ENCODE data around the gene BPIFA1.

Gene BPIFA1

GRCh38 chr20:33240923-33241322 is 5.1 kb downstream of the BPIFA1 start:
- no peak for DNase-seq

- no peak for DNase-seq
Measured at GRCh38 chr20:33242319-33243100, 6.7 kb downstream of the BPIFA1 start.

- no peak for DNase-seq
Measured at GRCh38 chr20:33246077-33246476, 10.3 kb downstream of the BPIFA1 start.

DNA sequence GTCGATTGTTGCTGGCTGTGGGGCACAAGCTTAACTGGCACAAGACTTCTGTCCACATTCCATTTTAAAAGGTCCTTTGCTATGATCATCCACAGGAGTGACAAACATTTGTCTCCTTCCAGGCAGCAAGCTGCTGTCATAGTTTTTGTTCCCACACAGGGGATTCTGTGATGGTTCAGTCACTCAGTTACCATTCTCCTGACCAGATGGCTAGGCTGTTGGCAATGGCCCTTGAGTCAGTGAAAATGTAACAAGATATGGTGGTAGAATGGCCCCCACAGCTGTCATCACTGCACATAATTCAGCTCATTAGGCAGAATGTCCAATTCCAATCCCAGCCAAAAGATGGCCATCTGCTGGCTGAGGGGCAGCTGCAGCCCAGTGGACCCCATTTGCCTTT is 13.7 kb downstream of the BPIFA1 start:
- DNase-seq, result no peak

- DNase-seq, result peak in 1 of 3 experiments; percentile 26
Measured at GRCh38 chr20:33250666-33251065, 14.9 kb downstream of the BPIFA1 start.

DNA sequence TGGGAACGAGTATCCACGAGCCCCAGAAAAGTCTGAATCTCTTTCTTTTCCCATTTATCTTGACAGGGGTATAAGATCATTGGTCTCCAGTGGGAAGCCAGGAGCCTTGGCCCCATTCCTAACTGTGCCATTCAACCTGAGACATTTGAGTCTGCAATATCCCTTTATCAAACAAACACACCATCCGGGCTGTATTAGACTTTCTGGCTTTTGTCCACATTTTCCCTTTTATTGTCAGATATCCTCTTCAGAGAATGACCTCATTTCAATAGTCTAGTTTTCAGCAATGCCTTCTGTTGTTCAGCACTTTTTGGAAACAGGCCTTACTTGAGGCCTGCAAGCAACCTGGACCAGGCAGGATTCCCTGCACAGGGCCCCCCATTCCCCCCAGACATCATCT is 15.7 kb downstream of the BPIFA1 start:
- no peak for DNase-seq

DNA sequence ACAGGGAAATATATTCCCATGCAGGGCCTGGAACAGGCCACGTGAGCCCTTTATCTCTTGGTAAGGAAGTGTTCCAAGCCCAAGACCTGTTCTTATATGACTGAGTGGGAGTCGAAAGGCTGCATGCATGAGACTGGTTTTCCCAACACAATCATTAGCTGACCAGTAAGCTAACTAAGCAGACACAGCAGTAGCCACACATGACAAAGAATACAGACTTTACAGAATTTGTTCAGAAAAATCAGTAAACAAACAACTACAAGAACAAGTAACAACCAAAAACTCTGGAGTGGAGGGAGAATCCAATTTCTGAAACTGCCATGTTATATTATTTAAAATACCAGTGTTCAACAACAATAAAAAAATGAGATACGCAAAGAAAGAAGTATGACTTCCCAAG is 16.7 kb downstream of the BPIFA1 start:
- DNase-seq, result no peak

DNA sequence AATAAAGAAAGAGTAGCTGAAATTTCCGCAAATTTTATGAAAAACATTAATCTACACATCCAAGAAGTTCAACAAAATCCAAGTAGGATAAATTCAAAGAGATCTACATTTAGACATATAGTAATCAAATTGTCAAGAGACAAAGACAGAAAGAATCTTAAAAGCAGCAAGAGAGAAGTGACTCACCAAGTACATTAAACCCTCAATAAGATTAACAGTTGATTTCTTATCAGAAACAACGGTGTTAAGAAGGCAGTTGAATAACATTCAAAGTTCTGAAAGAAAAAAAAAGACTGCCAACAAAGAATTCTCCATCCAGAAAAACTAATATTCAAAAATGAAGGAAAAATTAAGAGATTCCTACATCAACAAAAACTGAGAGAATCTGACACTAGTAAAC is 19.2 kb downstream of the BPIFA1 start:
- no peak for DNase-seq

- no peak for DNase-seq
Measured at GRCh38 chr20:33257237-33257636, 21.4 kb downstream of the BPIFA1 start.

DNA sequence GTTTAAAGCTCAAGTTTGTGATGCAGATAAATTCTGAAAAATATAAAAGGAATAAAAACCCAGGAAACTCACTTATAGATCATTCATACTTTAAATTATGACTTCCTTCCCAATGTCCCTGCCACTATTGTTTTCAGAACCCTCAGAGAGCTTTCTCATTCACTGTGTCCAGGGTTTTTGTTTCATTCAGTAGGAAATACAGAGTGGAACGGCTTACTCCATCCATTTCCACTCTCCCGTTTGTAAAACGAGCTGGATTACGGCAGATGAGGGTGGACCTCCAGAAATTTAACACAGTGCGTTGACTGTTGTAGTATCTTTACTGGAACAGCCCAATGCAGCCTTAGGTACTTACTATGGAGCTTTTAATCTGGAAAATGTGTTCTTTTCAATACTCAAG is 23.6 kb downstream of the BPIFA1 start:
- no peak for DNase-seq

DNA sequence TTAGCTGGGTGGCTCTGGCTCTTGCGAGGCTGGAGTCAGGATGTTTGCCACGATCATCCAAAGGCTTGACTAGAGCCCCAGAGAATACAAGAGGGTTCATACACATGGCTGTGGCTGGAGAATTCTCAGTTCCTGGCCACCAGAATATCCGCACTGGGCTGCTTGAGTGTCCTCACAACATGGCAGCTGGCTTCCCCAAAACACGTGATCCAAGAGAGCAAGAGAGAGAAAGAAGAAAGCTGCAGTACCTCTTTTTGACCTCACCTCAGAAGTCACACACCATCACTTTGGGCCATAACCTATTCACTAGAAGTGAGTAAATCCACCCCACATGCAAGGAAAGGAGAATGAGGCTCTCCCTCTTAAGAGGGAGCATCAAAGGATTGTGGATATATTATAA is 25.7 kb downstream of the BPIFA1 start:
- no peak for DNase-seq

- peak in 2 of 3 experiments; percentile 30 to 47 for DNase-seq
Measured at GRCh38 chr20:33262658-33263065, 26.9 kb downstream of the BPIFA1 start.

DNA sequence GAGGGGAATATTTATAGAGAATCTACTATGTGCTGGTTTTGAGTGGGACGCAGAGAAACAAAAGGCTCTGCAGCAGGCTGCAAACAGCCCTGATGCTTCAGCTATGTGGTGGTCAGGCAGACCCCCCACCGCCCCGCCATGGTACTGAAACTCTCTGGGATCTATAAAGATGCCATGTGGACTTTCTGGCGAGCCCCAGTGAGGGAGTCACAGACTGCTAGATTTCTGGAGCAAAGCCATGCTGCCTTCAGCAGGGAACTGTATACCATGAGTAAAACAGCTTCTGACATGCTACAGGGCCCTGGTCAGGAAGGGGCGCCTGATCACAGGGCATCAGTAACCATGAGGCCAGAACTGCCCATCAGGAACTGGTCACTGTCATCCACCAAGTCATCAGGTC is 28.0 kb downstream of the BPIFA1 start:
- no peak for DNase-seq

GRCh38 chr20:33267701-33268100 is 31.9 kb downstream of the BPIFA1 start:
- no peak for DNase-seq

DNA sequence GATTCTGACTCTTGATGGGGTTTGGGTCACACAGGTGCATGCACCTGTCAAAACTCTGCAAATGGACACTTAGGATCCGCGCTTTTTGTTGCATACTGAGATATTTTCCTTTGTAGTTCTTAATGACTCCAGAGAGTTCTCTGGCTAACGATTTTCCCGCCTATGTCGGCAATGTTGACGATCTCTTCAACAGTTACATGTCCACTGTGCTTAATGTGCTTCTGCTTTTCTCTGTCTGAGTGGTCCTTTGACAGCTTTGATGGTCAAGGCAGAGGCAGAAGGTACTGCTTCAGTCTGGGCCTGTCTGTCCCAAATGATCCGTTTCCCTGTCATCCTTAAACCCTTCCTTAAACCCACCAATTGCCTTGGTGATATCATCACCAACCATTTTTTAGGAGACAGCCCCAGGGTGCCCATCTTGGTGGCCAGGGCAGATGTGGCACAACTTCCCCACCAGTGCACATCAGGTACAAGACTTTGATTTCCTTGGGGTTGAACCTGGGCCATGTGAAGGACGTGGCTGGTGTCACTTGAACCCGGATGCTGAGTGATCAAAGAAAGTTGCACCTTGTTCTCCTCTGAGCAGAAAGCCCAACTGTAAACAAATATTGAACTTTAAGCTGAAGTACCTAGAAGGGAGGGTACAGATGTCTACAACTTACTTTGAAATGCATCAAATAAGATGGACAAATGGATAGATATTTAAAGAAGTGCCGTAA is 36.5 kb downstream of the BPIFA1 start:
- DNase-seq, result no peak

- no peak for DNase-seq
Measured at GRCh38 chr20:33273117-33273851, 37.5 kb downstream of the BPIFA1 start.

DNA sequence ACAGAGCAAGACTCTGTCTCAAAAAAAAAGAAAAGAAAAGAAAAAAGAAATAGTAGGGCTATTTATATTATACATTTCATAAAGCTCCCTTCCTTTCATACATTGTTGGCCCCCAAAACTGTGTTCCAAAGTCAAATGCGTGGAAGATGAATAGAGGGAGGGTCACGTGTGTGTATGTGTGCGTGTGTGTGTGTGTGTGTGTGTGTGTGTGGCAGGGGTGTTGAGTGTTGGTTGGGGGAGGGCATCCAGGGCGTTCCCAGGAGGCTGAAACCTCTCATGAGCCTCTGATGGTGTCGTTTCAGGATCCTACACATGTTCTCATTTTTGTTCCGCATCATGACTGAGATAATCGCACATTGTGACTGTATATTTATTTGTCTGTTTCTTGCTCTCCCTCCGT is 39.4 kb downstream of the BPIFA1 start:
- no peak for DNase-seq

- no peak for DNase-seq
Measured at GRCh38 chr20:33275871-33276270, 40.1 kb downstream of the BPIFA1 start.

GRCh38 chr20:33276303-33277113 is 40.7 kb downstream of the BPIFA1 start:
- no peak for DNase-seq

DNA sequence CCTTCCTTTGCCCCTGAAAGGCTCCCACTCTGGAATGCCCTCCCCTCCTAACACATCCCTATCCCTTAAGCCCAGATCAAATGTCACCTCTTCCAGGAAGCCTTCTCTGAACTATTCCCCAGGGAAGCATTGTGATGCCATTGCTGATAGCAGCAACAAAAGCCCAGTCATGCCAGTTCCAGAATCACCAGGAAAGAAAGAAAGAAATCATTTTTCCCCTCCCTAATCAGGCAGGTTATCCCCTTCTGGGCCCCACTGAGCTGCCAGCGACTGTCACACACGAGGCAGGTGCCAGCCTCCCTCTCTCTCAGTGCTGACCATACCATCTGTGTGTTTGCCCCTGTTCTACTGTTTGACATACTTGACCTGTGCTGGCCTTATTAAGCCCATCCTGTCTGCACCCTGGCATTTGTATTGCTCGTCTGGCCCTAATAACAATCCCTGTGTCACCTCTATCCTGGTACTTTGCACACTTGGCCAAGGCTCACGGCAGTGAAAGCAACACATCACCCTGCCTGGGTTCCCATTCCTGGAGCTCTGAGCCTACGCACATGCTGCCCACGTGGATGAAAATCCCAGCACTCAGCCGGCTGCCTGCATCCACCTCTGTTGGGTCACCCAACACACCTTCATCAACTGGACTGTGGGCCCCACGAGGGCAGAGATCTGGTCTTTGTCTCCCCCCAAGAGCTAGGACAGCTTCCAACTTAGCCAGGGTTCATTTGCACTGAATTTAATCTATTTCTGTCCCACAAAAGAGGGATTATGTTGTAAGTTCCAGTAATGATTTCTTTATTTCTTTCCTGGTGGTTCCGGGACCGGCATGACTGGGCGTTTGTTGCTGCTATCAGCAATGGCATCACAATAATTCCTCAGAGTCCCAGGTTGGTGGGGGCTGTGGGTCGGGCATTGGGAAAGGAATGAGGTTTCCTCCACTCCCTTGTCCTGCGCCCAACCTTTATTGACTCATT is 42.0 kb downstream of the BPIFA1 start:
- DNase-seq, result no peak

DNA sequence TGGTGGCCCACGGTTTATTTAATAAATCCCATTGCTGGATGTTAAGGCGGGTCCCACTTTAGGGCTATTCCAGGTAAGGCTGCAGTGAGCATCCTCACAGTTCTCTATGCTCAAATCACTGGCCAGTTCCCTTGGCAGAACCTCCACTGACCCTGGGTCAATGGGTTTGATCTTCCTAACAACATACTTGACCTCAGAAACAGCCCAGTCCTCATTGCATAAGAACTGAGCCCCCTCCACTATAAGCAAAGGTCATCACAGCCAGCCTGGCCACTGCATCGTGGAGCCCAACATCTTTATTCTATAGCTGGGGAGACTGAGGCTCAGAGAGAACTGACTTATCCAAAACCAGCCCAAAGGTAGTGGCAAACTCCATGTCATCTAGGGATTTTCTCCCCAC is 42.9 kb downstream of the BPIFA1 start:
- DNase-seq, result no peak
